ENCODE measurements around the gene DOCK1.

DOCK1 gene

DNA sequence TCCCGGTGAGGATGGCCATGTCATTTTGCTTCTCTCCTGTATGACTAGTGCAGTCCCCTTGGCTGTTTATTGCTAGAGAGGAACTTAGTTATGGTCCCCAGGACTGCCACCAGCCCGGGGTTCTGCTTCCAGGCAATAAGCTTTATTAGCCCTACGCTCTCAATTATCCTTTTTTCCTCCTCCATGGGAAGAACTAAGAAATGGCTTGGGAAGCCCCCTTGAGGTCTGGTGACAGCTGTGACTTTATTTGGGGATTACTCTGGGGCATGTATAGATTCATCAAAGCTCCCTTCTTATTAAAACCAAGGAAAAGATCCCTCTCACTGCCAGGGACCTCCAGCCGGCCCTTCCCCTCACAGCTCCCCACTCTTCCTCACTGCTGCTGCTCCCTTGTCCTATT is 446.3 kb downstream of the DOCK1 start:
- no peak for DNase-seq (ENCODE audit: low spot score)
- in situ Hi-C loops (cut with MboI; ENCODE audit: low sequenced_read_pairs, unreplicated experiment): no loop called here
- TF ChIP-seq, protein P1, sequence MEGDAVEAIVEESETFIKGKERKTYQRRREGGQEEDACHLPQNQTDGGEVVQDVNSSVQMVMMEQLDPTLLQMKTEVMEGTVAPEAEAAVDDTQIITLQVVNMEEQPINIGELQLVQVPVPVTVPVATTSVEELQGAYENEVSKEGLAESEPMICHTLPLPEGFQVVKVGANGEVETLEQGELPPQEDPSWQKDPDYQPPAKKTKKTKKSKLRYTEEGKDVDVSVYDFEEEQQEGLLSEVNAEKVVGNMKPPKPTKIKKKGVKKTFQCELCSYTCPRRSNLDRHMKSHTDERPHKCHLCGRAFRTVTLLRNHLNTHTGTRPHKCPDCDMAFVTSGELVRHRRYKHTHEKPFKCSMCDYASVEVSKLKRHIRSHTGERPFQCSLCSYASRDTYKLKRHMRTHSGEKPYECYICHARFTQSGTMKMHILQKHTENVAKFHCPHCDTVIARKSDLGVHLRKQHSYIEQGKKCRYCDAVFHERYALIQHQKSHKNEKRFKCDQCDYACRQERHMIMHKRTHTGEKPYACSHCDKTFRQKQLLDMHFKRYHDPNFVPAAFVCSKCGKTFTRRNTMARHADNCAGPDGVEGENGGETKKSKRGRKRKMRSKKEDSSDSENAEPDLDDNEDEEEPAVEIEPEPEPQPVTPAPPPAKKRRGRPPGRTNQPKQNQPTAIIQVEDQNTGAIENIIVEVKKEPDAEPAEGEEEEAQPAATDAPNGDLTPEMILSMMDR (IDR thresholded peaks at IDR 0.05; ENCODE audit: borderline replicate concordance, control extremely low read depth, extremely low read depth, insufficient read depth, missing control alignments): no peak

DNA sequence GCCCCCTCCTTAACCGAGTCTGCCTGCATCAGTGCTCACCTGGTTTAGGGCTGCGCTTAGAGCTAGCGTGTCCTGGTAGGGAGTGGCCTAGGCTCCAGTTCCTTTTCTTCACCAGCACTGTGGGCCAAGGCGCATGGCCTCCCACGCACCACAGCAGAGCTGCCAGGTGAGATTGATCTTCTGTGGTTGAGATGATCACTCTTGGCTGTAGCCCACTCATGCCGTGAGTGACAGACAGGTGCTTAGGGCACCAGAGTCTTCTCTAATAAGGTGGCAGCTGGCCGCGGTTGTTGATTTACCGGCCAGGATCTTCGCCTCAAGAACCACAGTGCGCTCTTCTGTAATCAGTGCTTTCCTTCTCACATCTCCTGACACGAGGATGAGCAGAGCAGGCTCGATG is 448.3 kb downstream of the DOCK1 start:
- TF ChIP-seq, protein P1 (IDR thresholded peaks at IDR 0.05; ENCODE audit: borderline replicate concordance, control extremely low read depth, extremely low read depth, insufficient read depth, missing control alignments): no peak
- no peak for DNase-seq (ENCODE audit: low spot score)
- in situ Hi-C loops (cut with MboI; ENCODE audit: low sequenced_read_pairs, unreplicated experiment): no loop called here

GRCh38 chr10:127354255-127354654 is 449.0 kb downstream of the DOCK1 start:
- in situ Hi-C loops (cut with MboI; ENCODE audit: low sequenced_read_pairs, unreplicated experiment): no loop called here
- DNase-seq (ENCODE audit: low spot score): no peak
- TF ChIP-seq, protein P1 (IDR thresholded peaks at IDR 0.05; ENCODE audit: borderline replicate concordance, control extremely low read depth, extremely low read depth, insufficient read depth, missing control alignments): no peak

GRCh38 chr10:127354992-127355391 is 449.8 kb downstream of the DOCK1 start:
- no peak for DNase-seq (ENCODE audit: low spot score)
- TF ChIP-seq, protein P1 (IDR thresholded peaks at IDR 0.05; ENCODE audit: borderline replicate concordance, control extremely low read depth, extremely low read depth, insufficient read depth, missing control alignments): no peak
- in situ Hi-C loops (cut with MboI; ENCODE audit: low sequenced_read_pairs, unreplicated experiment): no loop called here

- TF ChIP-seq, protein P1 (IDR thresholded peaks at IDR 0.05; ENCODE audit: borderline replicate concordance, control extremely low read depth, extremely low read depth, insufficient read depth, missing control alignments): no peak
- in situ Hi-C loops (cut with MboI; ENCODE audit: low sequenced_read_pairs, unreplicated experiment): no loop called here
- DNase-seq (ENCODE audit: low spot score): no peak
These were observed 451.1 kb downstream of the DOCK1 start for GRCh38 chr10:127356360-127356759.

DNA sequence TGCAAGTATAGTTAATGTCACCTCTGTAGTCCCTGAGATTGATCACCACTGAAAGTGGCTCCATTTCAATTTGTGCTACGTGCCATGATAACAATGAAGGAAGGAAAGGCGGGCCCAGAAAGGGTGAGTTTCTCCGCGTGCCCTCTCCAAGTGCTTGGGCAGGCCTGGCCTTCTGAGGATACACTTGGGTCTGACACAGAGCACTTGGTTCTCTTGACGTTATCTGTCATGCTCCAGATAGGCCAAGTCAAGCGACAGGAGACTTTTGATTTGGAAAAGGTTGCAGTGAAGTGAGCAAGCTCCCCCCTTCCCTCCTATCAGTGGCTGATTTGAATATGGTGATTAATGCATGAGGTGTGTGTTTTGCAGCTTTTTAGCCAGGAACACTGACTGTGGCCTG is 452.0 kb downstream of the DOCK1 start:
- in situ Hi-C loops (cut with MboI; ENCODE audit: low sequenced_read_pairs, unreplicated experiment): no loop called here
- TF ChIP-seq, protein P1 (IDR thresholded peaks at IDR 0.05; ENCODE audit: borderline replicate concordance, control extremely low read depth, extremely low read depth, insufficient read depth, missing control alignments): no peak
- no peak for DNase-seq (ENCODE audit: low spot score)

DNA sequence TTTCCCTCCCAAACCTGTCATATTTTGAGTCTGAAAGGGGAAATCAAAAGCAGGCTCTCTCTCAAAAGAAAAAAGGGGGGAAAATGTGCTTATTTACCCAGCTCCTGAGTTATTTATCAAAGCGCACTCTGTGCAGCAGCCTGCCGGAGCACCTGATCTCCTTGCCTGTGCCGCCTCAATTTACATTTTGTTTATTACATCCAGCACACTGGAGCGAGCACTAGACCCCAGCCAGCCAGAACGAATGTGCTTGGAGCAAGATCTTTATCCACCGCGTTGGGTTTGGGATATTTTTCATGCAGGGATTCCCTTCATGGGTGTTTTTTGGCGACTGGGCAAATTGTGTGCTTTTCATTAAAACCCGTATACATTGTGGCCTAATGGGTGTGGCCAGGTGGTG is 453.1 kb downstream of the DOCK1 start:
- in situ Hi-C loops (cut with MboI; ENCODE audit: low sequenced_read_pairs, unreplicated experiment): no loop called here
- no peak for DNase-seq (ENCODE audit: low spot score)
- TF ChIP-seq, protein P1 (IDR thresholded peaks at IDR 0.05; ENCODE audit: borderline replicate concordance, control extremely low read depth, extremely low read depth, insufficient read depth, missing control alignments): no peak
